Fibroblast of skin of left biceps (primary cell): ENCODE results near the gene SLC35F3.

Experiments used
- DNase-seq, 2 experiments: peaks; one replicate each; pipeline ENCODE4 v3.0.0-alpha.2; 2013; ENCODE audit warnings: low read depth in 2 of 2

Gene SLC35F3

GRCh38 chr1:234039603-234040002 is 135.1 kb downstream of the SLC35F3 start:
- no peak for DNase-seq

- no peak for DNase-seq
Observed at GRCh38 chr1:234040446-234041317, 136.2 kb downstream of the SLC35F3 start.

- DNase-seq, result no peak
Observed at GRCh38 chr1:234044079-234044478, 139.6 kb downstream of the SLC35F3 start.

- DNase-seq, result no peak
Observed at GRCh38 chr1:234047123-234047522, 142.6 kb downstream of the SLC35F3 start.

GRCh38 chr1:234062166-234062565 is 157.7 kb downstream of the SLC35F3 start:
- no peak for DNase-seq

- peak; percentile 12 to 15 for DNase-seq
Observed at GRCh38 chr1:234065794-234066447, 161.4 kb downstream of the SLC35F3 start.

GRCh38 chr1:234067581-234068337 is 163.3 kb downstream of the SLC35F3 start:
- no peak for DNase-seq

GRCh38 chr1:234069760-234070159 is 165.3 kb downstream of the SLC35F3 start:
- no peak for DNase-seq

- no peak for DNase-seq
Observed at GRCh38 chr1:234072793-234073192, 168.3 kb downstream of the SLC35F3 start.

- no peak for DNase-seq
Observed at GRCh38 chr1:234078143-234078542, 173.7 kb downstream of the SLC35F3 start.

- no peak for DNase-seq
Observed at GRCh38 chr1:234079896-234080295, 175.4 kb downstream of the SLC35F3 start.

GRCh38 chr1:234083460-234083859 is 179.0 kb downstream of the SLC35F3 start:
- no peak for DNase-seq

- DNase-seq, result no peak
Observed at GRCh38 chr1:234089396-234089795, 184.9 kb downstream of the SLC35F3 start.

- DNase-seq, result no peak
Observed at GRCh38 chr1:234090212-234091064, 186.0 kb downstream of the SLC35F3 start.

GRCh38 chr1:234091065-234091401 is 186.6 kb downstream of the SLC35F3 start:
- DNase-seq, result no peak

- DNase-seq, result no peak
Observed at GRCh38 chr1:234091876-234092275, 187.4 kb downstream of the SLC35F3 start.

- no peak for DNase-seq
Observed at GRCh38 chr1:234093107-234093506, 188.6 kb downstream of the SLC35F3 start.

GRCh38 chr1:234093741-234094140 is 189.3 kb downstream of the SLC35F3 start:
- no peak for DNase-seq

- no peak for DNase-seq
Observed at GRCh38 chr1:234094172-234094571, 189.7 kb downstream of the SLC35F3 start.

GRCh38 chr1:234096161-234096770 is 191.8 kb downstream of the SLC35F3 start:
- no peak for DNase-seq

- DNase-seq, result no peak
Observed at GRCh38 chr1:234102583-234102982, 198.1 kb downstream of the SLC35F3 start.
